CD4-positive, alpha-beta T cell (primary cell): ENCODE data around the gene SELPLG. TPM values are rescaled to one million over a fixed set of nuclear protein-coding genes. Genes with fewer than 3 reads are reported as not detected.

Experiments
- ATAC-seq: fragments of 200-7000 bp; cut with Tn5 transposase; one replicate; pipeline ENCODE4 v1.10.0; 2022; ENCODE audit warnings: mild to moderate bottlenecking; ENCODE audit not compliant: poor library complexity
- CTCF ChIA-PET: fragments of 350-600 bp; sonication (Branson Sonifier 250); formaldehyde crosslinking; loops from one replicate; lab custom pipeline; 2021; ENCODE audit warnings: antibody characterized with exemption, inconsistent platforms; lab: Charles Lee
- POLR2A ChIA-PET: fragments of 350-600 bp; sonication (Branson Sonifier 250); formaldehyde crosslinking; loops from one replicate; lab custom pipeline; 2021; ENCODE audit warnings: antibody characterized with exemption, inconsistent platforms; lab: Charles Lee
- DNase-seq, 14 experiments: peaks; one replicate each; pipeline ENCODE4 v3.0.0-alpha.2; 2013 to 2020; ENCODE audit warnings: mixed read lengths in 2 of 14
- H3K27ac ChIP-seq, 2 donors: one replicate each; pipeline versions ENCODE4 v1.5.1 to v1.7.0; 2013; ENCODE audit warnings: low read length in 2 of 2, low read depth in 1 of 2, mild to moderate bottlenecking in 1 of 2
- H3K27me3 ChIP-seq, 2 experiments: 1 replicate in 1 of 2; 2 replicates in 1 of 2; pipeline versions ENCODE4 v1.6.1 to v1.7.0; 2013; ENCODE audit warnings: low read length in 2 of 2, control low read depth in 1 of 2, mild to moderate bottlenecking in 1 of 2, moderate library complexity in 1 of 2; ENCODE audit not compliant: insufficient read depth in 2 of 2, control insufficient read depth in 1 of 2
- H3K36me3 ChIP-seq: one replicate; pipeline ENCODE4 v1.6.1; 2013; ENCODE audit warnings: low read length, control low read depth; ENCODE audit not compliant: insufficient read depth
- H3K4me1 ChIP-seq: one replicate; pipeline ENCODE4 v1.6.1; 2013; ENCODE audit warnings: low read length, control low read depth; ENCODE audit not compliant: insufficient read depth
- H3K4me3 ChIP-seq: one replicate; pipeline ENCODE4 v1.5.1; 2013; ENCODE audit warnings: mild to moderate bottlenecking, low read length, moderate library complexity
- H3K9me3 ChIP-seq, 2 experiments: 1 replicate in 1 of 2; 2 replicates in 1 of 2; pipeline versions ENCODE4 v1.6.1 to v1.7.0; 2013; ENCODE audit warnings: low read length in 2 of 2, mild to moderate bottlenecking in 2 of 2, control low read depth in 1 of 2, moderate library complexity in 1 of 2; ENCODE audit not compliant: control insufficient read depth in 1 of 2, insufficient read depth in 1 of 2
- H3K27ac Mint-ChIP-seq: one replicate; pipeline ENCODE4 v1.8.0; 2020; ENCODE audit warnings: mixed read lengths
- H3K27me3 Mint-ChIP-seq: one replicate; pipeline ENCODE4 v1.8.0; 2021; ENCODE audit warnings: mixed read lengths
- H3K36me3 Mint-ChIP-seq: one replicate; pipeline ENCODE4 v1.8.0; 2021; ENCODE audit warnings: low read depth, mixed read lengths
- H3K4me1 Mint-ChIP-seq: one replicate; pipeline ENCODE4 v1.8.0; 2021; ENCODE audit warnings: low read depth, mixed read lengths
- H3K4me3 Mint-ChIP-seq: one replicate; pipeline ENCODE4 v1.8.0; 2020; ENCODE audit warnings: mild to moderate bottlenecking, mixed read lengths
- H3K9me3 Mint-ChIP-seq: one replicate; pipeline ENCODE4 v1.8.0; 2020; ENCODE audit warnings: mixed read lengths
- CTCF ChIP-seq: fragments of 200-600 bp; IDR thresholded peaks from one replicate; pipeline ENCODE4 v1.8.0; 2022; ENCODE audit warnings: antibody characterized with exemption, mild to moderate bottlenecking
- intact Hi-C, 2 experiments: fragments of 100-400 bp; cut with DNase I in 1 of 2; cut with micrococcal nuclease in 1 of 2; formaldehyde crosslinking; loops; one replicate each; pipeline versions ENCODE4 v1.15.1 to v1.9.0; 2023 to 2025; cut with DNase I, micrococcal nuclease
- total RNA-seq, 174 experiments: library from RNA in 2 of 174; stranded (reverse) in 2 of 174; gene quantifications; one replicate each; pipeline ENCODE4 v1.2.3 and lab custom pipeline; 2021 to 2026

Gene SELPLG
- total RNA-seq, 2 experiments from 2014 or later = 25.7 to 27.8 TPM

- no peak for ATAC-seq
- TF ChIP-seq CTCF = no peak
- Mint-ChIP-seq H3K9me3 (no peaks in the 10 kb centered on the region), H3K36me3 (no peaks in the 10 kb centered on the region), H3K27me3 (no peaks in the 10 kb centered on the region), H3K4me3 (no peak overlapping the region), H3K27ac (no peak overlapping the region), H3K4me1 (no peaks in the 10 kb centered on the region)
- Histone ChIP-seq H3K27ac (no peak overlapping the region), H3K27me3 (no peaks in the 10 kb centered on the region), H3K4me1 (no peaks in the 10 kb centered on the region), H3K4me3 (no peak overlapping the region), H3K9me3 (no peaks in the 10 kb centered on the region), H3K36me3 (no peaks in the 10 kb centered on the region)
- ChIA-PET POLR2A (no interaction called here), CTCF (no interaction called here)
- DNase-seq = no peak
- intact Hi-C loops = no loop called here
Observed at GRCh38 chr12:108589840-108590229, 43.9 kb downstream of the SELPLG start.

GRCh38 chr12:108589028-108589839, 44.5 kb downstream of the SELPLG start:
- no peaks in the 10 kb centered on the region for H3K36me3 ChIP-seq
- H3K27ac Mint-ChIP-seq = no peak overlapping the region
- DNase-seq = no peak
- H3K9me3 Mint-ChIP-seq = no peaks in the 10 kb centered on the region
- ChIA-PET CTCF (no interaction called here), POLR2A (no interaction called here)
- H3K9me3 ChIP-seq = no peaks in the 10 kb centered on the region
- H3K4me1 Mint-ChIP-seq = no peaks in the 10 kb centered on the region
- no peak overlapping the region for H3K4me3 ChIP-seq
- intact Hi-C loops = no loop called here
- no peak overlapping the region for H3K4me3 Mint-ChIP-seq
- no peak overlapping the region for H3K27ac ChIP-seq
- H3K4me1 ChIP-seq = no peaks in the 10 kb centered on the region
- H3K27me3 ChIP-seq = no peaks in the 10 kb centered on the region
- H3K36me3 Mint-ChIP-seq = no peaks in the 10 kb centered on the region
- no peak for ATAC-seq
- no peaks in the 10 kb centered on the region for H3K27me3 Mint-ChIP-seq
- TF ChIP-seq CTCF = no peak

GRCh38 chr12:108587826-108588225, 45.9 kb downstream of the SELPLG start:
- CTCF ChIA-PET = no interaction called here
- Histone ChIP-seq H3K4me1 (no peaks in the 10 kb centered on the region), H3K9me3 (no peaks in the 10 kb centered on the region), H3K27ac (no peak overlapping the region), H3K36me3 (no peaks in the 10 kb centered on the region), H3K4me3 (no peak overlapping the region), H3K27me3 (no peaks in the 10 kb centered on the region)
- no peak for DNase-seq
- Mint-ChIP-seq H3K9me3 (no peaks in the 10 kb centered on the region), H3K27me3 (no peaks in the 10 kb centered on the region), H3K27ac (no peak overlapping the region), H3K4me3 (no peak overlapping the region), H3K4me1 (no peaks in the 10 kb centered on the region), H3K36me3 (no peaks in the 10 kb centered on the region)
- TF ChIP-seq CTCF = no peak
- intact Hi-C loops = no loop called here
- ATAC-seq = no peak
- POLR2A ChIA-PET = no interaction called here
